ENCODE measurements around the gene CACNA1D. TPM values are rescaled to one million over a fixed set of nuclear protein-coding genes. Genes with fewer than 3 reads are reported as not detected.
A peak's percentile ranks its signal among the peaks of the same experiment; 100 is the strongest.

Gene CACNA1D
- total and polyA plus RNA-seq, 8 donors = 0.31 to 36.5 (median 12.5) TPM

- no peaks in the 10 kb centered on the region for H3K9me3 ChIP-seq
- intact Hi-C loops (cut with DNase I; ENCODE audit: low total_unique reads) = no loop called here
- 85 to 90% (median 85%) methylated on average over 15 to 16 of the region's 16 CpGs for WGBS, 5 donors
- peaks cover 0 to 4% (median 0%) of the 10 kb centered on the region in 3 donors for H3K27me3 ChIP-seq
- TF ChIP-seq POLR2A (IDR thresholded peaks at IDR 0.05) (no peak), EP300 (IDR thresholded peaks at IDR 0.05) (no peak), CTCF (IDR thresholded peaks at IDR 0.05) (no peak)
- H3K4me1 ChIP-seq = peaks cover 0 to 8% (median 3%) of the 10 kb centered on the region in 4 donors
- peak in 1 of 2 donors; percentile 48 for DNase-seq
- no peaks in the 10 kb centered on the region for H3K36me3 ChIP-seq
- no peak overlapping the region for H3K4me3 ChIP-seq
- H3K27ac ChIP-seq = no peak overlapping the region
Measured at GRCh38 chr3:53800041-53800906, 305.9 kb downstream of the CACNA1D start.

GRCh38 chr3:53801319-53801718 is 306.9 kb downstream of the CACNA1D start:
- intact Hi-C loops (cut with DNase I; ENCODE audit: low total_unique reads) = no loop called here
- no peak for DNase-seq
- Histone ChIP-seq H3K9me3 (no peaks in the 10 kb centered on the region), H3K4me3 (no peak overlapping the region), H3K27me3 (no peaks in the 10 kb centered on the region), H3K27ac (no peak overlapping the region), H3K4me1 (peaks cover 0 to 4% (median under 1%) of the 10 kb centered on the region in 4 donors), H3K36me3 (no peaks in the 10 kb centered on the region)
- WGBS, 5 donors = 89 to 95% (median 92%) methylated on average over 6 to 9 of the region's 9 CpGs
- TF ChIP-seq EP300 (IDR thresholded peaks at IDR 0.05) (no peak), POLR2AphosphoS5 (IDR thresholded peaks at IDR 0.05) (no peak), POLR2A (IDR thresholded peaks at IDR 0.05) (no peak), CTCF (IDR thresholded peaks at IDR 0.05) (no peak)

GRCh38 chr3:53802256-53802880 is 308.0 kb downstream of the CACNA1D start:
- no peak overlapping the region for H3K4me3 ChIP-seq
- DNase-seq = no peak
- H3K27ac ChIP-seq = no peak overlapping the region
- 81 to 90% (median 85%) methylated on average over 8 of the region's 8 CpGs for WGBS, 5 donors
- H3K36me3 ChIP-seq = no peaks in the 10 kb centered on the region
- no peak for TF ChIP-seq CTCF (IDR thresholded peaks at IDR 0.05)
- no peak for TF ChIP-seq POLR2AphosphoS5 (IDR thresholded peaks at IDR 0.05)
- TF ChIP-seq EP300 (IDR thresholded peaks at IDR 0.05) = no peak
- no peak for TF ChIP-seq POLR2A (IDR thresholded peaks at IDR 0.05)
- peaks cover 0 to 7% (median 0%) of the 10 kb centered on the region in 4 donors for H3K4me1 ChIP-seq
- H3K9me3 ChIP-seq = no peaks in the 10 kb centered on the region
- intact Hi-C loops (cut with DNase I; ENCODE audit: low total_unique reads) = no loop called here
- H3K27me3 ChIP-seq = no peaks in the 10 kb centered on the region

GRCh38 chr3:53803124-53803815 is 308.9 kb downstream of the CACNA1D start:
- Histone ChIP-seq H3K27ac (no peak overlapping the region), H3K4me3 (no peak overlapping the region), H3K4me1 (peaks cover 0 to 7% (median 0%) of the 10 kb centered on the region in 4 donors), H3K36me3 (no peaks in the 10 kb centered on the region), H3K27me3 (no peaks in the 10 kb centered on the region), H3K9me3 (no peaks in the 10 kb centered on the region)
- TF ChIP-seq POLR2AphosphoS5 (IDR thresholded peaks at IDR 0.05) = no peak
- no peak for TF ChIP-seq CTCF (IDR thresholded peaks at IDR 0.05)
- no peak for TF ChIP-seq POLR2A (IDR thresholded peaks at IDR 0.05)
- no peak for TF ChIP-seq EP300 (IDR thresholded peaks at IDR 0.05)
- WGBS, 5 donors = 89 to 92% (median 91%) methylated on average over 13 to 18 of the region's 18 CpGs
- no peak for DNase-seq
- intact Hi-C loops (cut with DNase I; ENCODE audit: low total_unique reads) = no loop called here
